Astrocyte of the cerebellum (primary cell): ENCODE data around the gene ZSCAN26.
"Not testable (repeated sequence)": the region's sequence is repeated elsewhere in the genome, so short reads cannot be mapped to it uniquely, and the experiment has no call there.

Experiments used
- DNase-seq: peaks from one replicate; pipeline ENCODE4 v3.0.0-alpha.2; 2011; ENCODE audit warnings: low read depth
- H3K4me3 ChIP-seq: 2 replicates; pipeline ENCODE4 v1.5.1; 2011; ENCODE audit warnings: mild to moderate bottlenecking, low read depth, low read length, moderate library complexity
- in situ Hi-C: cut with HindIII; loops from 2 replicates; pipeline ENCODE4 v1.10.0; 2017; ENCODE audit warnings: low sequenced_read_pairs
- TF ChIP-seq, protein P1 (sequence below): IDR thresholded peaks from 2 replicates; pipeline ENCODE4 v1.5.1; 2012; ENCODE audit warnings: low read length, low read depth, moderate library complexity, mild to moderate bottlenecking; ENCODE audit errors: missing control alignments

ZSCAN26 gene

DNA sequence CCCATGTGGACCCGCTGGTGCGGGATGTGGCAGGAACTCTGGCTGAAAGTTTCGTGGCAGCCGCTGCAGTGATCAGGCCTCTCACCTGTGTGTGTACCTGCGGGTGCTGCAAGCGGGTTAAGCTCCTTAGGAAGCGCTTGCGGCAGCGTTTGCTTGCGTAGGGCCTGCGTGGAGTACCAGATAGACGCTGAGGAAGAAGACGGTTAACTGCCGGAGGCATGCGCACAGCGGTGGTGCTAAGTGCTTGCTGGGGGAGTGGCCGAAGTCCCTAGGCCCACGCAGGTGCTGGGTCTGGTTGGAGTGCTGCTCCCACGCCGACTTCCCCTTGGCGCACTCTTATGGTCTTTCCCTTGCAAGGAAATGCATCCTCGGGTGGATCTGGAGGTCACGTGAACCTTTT, 46.0 kb downstream of the ZSCAN26 start:
- no peak for DNase-seq
- no peak overlapping the region for H3K4me3 ChIP-seq
- in situ Hi-C loops, result no loop called here
- TF ChIP-seq, protein P1, sequence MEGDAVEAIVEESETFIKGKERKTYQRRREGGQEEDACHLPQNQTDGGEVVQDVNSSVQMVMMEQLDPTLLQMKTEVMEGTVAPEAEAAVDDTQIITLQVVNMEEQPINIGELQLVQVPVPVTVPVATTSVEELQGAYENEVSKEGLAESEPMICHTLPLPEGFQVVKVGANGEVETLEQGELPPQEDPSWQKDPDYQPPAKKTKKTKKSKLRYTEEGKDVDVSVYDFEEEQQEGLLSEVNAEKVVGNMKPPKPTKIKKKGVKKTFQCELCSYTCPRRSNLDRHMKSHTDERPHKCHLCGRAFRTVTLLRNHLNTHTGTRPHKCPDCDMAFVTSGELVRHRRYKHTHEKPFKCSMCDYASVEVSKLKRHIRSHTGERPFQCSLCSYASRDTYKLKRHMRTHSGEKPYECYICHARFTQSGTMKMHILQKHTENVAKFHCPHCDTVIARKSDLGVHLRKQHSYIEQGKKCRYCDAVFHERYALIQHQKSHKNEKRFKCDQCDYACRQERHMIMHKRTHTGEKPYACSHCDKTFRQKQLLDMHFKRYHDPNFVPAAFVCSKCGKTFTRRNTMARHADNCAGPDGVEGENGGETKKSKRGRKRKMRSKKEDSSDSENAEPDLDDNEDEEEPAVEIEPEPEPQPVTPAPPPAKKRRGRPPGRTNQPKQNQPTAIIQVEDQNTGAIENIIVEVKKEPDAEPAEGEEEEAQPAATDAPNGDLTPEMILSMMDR, result no peak

DNA sequence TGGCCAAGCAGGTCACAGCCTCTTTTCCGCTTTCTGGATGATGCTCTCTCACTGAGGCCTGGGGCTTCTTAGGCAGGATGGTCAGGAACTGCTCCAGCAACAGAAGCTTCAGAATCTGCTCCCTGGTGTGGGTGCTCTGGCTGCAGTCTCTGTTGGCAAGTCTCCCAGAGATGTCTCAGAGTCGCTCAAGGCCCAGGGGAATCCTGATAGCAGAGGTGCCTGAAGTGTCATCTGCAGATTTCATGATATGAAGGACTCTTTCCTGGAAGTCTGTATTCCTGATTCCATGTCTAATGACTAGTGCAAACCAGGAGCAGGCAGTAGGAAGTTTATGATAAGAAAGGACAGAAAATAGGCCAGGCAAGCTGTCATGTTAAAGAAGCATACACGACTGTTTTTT, 48.7 kb downstream of the ZSCAN26 start:
- TF ChIP-seq, protein P1, result no peak
- in situ Hi-C loops, result no loop called here
- no peak for DNase-seq
- no peak overlapping the region for H3K4me3 ChIP-seq

DNA sequence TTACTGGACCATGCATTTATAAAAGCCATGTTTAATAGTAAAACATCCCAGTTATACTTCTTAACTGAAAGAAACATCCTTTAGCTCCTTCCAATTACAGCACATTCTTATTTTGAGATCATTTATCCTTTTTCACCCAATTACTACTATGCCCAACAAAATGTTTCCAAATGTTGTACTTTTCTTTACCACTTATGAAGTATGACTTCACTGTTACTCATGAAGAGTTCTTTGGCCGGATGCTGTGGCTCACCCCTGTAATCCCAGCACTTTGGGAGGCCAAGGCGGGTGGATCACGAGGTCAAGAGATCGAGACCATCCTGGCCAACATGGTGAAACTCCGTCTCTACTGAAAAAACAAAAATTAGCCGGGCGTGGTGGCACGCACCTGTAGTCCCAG, 50.9 kb downstream of the ZSCAN26 start:
- H3K4me3 ChIP-seq, in situ Hi-C loops, DNase-seq: not testable (repeated sequence)

DNA sequence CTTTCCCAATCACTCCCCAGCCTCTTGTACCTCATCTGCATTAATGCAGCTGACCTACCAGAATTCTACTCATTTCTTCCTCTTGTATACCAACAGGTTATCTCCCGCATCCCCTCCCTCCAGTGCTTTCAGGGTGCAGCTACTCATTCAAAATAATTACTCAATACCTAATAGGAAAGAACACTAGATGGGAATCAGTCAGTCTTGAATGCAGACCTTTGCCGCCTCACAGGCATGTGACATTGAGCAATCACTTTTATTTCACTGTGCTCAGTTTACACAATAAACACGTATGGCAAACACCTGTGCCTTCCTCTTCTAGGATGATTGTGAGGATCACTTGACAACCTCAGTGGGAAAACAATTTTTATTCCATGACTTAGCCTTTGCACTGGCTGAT, 55.7 kb downstream of the ZSCAN26 start:
- in situ Hi-C loops, result no loop called here
- TF ChIP-seq, protein P1, result no peak
- no peak for DNase-seq
- no peak overlapping the region for H3K4me3 ChIP-seq

DNA sequence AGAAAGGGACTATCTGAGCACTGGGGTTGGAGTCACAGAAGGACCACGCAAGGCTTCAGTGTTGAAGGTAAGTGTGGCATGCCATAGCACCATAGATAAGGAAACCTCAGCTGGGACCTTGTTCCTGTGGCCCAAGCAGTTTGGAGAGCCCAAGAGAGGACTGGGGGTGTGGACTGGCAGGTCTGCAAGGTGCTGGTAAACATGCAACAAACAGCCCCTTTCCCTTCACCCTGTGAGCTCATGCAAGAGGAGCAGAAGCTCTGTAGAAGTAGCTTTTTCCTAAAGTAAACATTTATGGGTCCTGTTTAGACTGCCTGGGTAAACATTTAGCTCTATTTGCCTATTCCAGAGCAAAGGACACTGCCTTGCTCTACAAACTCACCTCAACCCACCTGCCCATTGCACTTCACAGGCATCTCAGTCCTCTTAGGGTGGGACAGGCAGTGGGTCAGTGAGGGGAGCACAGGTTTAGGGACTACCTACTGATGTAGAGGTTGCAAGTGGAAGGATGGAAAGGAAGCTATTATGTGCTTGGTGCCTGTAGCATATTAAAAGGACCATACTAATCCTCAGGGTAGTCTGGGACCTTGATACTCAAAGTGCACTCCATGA, 57.0 kb downstream of the ZSCAN26 start:
- in situ Hi-C loops, result no loop called here
- TF ChIP-seq, protein P1, result no peak
- no peak for DNase-seq
- no peak overlapping the region for H3K4me3 ChIP-seq

DNA sequence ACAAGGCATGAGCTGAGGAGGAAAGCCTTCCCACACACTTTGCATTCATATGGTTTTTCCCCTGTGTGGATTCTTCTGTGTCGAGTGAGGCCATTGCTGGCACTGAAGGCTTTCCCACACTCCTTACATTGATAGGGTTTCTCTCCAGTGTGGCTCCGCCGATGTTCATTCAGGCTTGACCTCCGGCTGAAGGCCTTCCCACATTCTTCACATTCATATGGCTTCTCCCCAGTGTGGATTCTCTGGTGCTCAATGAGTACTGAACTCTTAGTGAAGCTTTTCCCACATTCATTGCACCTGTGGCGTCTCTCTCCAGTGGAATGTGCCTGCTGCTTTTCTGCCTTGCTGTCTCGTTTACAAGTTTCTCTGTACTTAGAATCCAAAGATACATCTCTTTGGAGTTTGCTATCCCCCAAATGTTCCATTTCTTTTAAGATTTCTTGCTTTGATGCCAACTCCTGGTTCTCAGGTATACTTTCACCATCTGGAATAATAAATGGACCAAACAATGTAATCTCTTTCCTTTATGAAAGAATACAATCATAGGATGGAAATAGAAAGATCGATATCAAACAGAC, 59.5 kb downstream of the ZSCAN26 start:
- in situ Hi-C loops, result no loop called here
- DNase-seq, result no peak
- TF ChIP-seq, protein P1, result no peak
- H3K4me3 ChIP-seq, result no peak overlapping the region
